Stimulated activated CD8-positive, alpha-beta memory T cell treated with anti-CD3 and anti-CD28 coated beads, Interleukin-7, amount 100 ng/mL, for 1 hour (primary cell): ENCODE data around the gene HTR2C.
"Not testable (repeated sequence)": the region's sequence is repeated elsewhere in the genome, so short reads cannot be mapped to it uniquely, and the experiment has no call there.

ENCODE experiments used
- DNase-seq, 2 donors: peaks; one replicate each; pipeline ENCODE4 v3.0.0-alpha.2; 2020; ENCODE audit warnings: low read depth in 2 of 2

HTR2C gene

DNA sequence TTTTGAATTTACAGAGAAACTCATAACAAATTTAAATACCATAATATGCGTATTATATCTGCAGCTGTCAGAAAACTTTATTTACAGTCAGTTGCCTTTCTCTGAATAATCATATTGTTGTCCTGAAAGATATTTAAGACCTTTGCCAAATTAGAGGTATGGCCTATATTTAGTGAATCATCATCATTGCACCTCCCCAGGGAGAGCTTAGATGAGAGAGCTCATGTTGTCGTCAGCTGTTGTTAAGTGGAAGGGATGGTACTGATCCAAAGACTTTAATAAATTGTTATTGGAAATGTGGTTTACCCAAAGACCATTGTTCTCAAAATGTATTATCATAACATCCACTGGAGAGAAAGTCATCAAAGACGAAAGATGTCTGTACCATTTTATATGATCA lies 128.6 kb downstream of the HTR2C start:
- DNase-seq: no peak

DNA sequence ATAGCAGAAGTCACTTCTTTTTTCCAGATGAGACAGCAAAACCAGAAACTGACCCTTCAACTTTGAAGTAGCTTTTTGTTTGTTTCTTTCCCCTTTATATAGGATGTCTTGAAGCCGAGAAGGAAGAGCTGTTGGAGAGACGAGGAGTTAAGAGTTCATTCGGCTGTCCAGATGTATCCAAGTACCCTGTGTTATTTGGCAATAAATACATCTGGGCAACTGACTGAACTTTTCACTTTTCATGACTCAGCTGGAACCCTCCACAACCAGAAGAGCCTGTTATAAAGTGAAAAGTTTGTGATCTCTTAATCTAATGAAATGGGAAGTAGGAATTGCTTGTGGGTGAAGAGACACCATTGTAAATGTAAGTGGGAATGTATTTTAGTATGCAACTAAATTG lies 131.2 kb downstream of the HTR2C start:
- no peak for DNase-seq

DNA sequence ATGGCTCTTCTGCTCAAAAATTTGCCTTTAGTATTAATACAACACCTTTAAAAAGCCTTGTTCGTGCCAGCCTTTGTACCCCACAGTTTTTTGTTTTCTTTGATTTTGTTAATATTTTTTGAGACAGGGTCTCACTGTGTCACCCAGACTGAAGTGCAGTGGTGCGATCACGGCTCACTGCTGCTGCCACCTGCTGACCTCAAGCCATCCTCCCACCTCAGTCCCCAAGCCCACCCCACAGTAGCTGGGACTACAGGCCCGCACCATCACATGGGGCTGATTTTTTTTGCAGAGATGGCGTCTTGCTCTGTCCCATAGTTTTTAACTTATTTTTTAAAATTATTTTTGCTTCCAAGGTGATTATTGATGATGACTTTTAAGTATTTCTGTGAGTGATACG lies 134.0 kb downstream of the HTR2C start:
- DNase-seq: no peak

DNA sequence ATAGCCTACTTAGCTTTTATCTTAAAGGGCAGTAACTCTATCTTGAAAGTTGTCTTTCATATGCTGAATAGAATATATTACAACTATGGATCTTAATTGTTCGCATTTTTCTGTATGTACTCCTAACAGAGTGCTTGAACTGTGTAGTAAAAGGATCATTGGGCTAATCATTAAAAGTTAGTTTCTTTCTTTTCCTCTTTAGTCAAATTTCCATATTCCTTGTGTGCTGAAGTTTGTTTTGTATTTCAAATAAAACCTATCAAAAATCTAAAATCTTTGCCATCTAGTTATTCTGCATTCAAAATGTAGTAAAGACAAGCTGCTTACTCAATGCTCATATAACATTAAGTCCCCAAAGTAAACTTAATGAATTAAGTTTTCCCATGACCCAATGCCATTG lies 182.7 kb downstream of the HTR2C start:
- DNase-seq: no peak

DNA sequence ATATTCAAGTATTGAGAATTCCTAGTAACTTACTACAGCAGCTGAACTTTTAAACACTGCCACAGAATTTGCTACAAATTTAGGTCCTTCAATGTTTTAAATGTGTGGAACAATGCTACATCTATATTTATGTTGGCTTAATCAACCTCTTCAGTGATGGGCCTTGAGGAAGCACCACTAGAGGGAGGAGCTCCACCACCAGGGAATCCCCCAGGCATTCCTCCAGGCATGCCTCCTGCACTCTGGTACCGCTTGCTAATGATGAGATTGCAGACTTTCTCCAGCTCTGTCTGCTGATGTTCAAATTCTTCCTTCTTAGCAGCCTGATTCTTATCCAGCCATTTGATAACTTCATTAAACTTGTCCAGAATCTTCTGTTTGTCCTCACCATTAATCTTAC lies 190.8 kb downstream of the HTR2C start:
- DNase-seq: no peak

DNA sequence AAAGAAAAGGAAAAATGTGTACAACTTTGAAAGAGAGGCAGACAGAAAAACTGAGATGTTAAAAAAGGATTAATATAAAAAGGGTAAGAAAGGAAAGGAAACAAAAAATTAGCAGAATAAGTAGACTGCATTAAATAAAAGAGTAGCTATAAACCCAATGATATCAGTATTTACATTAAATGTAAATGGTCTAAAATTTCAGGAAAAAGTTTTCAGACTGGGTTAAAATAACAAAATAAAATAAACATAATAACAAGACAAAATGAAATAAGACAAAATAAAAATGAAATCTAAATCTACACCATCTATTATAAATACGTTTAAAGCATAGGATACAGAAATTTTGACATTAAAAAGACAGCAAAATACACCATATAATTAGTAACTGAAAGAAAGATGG lies 199.0 kb downstream of the HTR2C start:
- no peak for DNase-seq

DNA sequence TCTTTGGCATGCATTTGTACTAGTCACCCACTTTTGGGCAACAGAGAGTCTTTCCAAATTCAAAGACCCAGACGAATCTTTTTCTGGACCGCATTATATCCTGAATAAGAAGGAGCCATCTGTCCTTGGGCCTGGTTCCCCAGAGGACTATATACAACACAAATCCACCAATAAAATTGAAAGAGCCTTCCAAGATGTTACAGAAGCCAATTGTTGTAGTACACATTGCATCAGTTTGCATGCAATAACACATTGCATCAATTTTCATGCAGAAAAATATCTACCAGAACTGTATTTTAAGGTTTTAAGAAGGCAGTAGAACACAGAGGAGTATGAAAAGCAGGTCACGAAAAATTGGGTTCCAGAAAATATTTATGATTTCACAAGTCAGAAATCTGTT lies 203.2 kb downstream of the HTR2C start:
- no peak for DNase-seq

DNA sequence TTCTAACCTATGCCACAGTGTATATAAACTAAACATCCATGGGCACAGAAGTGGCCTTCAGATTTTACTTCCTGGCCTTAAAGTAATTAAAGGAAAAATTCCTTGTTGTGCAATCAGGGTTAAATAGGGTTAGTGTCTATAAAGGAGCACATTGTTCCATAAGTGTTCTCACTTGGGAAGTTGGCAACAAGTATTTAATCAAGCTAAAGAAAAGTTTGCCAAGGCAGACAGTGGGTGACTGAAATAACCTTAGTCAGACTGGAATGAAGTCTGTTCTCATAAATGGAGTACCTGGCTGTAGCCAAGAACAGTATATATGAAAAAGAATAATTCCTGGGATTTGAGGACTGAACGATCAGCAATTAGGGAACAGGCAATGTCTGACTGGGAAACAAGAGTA lies 213.6 kb downstream of the HTR2C start:
- DNase-seq: no peak

DNA sequence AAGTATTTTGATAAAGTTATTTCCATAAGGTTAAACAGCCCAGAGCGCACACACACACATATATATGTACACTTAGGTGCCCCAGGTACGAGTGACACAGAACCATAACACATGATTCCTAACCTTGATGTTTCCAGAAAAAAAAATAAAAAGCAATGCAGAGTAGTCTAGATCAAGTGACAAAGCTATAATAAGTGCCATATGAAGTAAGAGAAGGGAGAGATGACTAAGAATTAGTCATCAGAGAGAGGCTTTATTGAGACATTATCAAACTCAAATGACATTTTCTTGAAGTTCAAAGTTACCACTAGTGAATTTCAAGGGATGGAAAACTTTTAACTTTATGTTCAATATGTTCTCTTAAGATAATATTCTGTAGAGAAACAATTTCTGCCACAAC lies 215.0 kb downstream of the HTR2C start:
- no peak for DNase-seq

DNA sequence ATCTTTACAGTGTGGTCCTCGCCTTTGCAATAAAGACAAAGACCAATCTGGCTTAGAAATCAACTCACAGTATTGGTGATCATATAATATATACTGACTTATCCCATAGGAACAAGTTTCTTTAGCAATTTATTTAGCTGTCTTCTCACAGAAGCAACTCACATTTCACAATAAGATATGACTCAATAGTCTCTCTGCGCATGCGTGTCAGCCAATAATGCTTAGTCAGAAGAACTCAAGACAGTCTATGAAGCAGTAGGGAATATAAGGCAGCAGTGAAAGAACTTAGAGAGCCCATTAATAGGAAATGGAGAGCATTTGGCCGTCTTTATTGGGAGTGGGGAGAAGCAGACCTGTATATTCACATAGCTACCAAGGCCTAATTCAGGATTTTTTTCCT lies 216.8 kb downstream of the HTR2C start:
- no peak for DNase-seq

DNA sequence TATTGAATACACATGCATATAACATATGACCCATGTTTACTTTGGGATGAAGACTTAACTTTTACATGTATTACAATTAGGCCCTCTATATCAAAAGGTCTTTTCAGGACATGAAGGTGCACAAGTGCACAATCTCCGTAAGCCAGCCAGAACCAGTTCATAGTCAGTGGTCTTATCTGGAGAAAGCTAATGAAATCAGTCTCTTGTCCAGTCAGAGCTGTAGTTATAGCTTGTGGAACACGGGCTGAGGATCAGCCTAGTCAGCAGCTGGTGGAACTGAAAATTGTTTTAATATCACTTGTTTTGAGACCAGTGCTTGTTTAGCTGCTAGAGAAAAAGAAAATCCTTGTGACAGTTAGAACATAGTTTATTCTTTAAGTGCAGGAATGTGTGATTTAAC lies 235.6 kb downstream of the HTR2C start:
- no peak for DNase-seq

DNA sequence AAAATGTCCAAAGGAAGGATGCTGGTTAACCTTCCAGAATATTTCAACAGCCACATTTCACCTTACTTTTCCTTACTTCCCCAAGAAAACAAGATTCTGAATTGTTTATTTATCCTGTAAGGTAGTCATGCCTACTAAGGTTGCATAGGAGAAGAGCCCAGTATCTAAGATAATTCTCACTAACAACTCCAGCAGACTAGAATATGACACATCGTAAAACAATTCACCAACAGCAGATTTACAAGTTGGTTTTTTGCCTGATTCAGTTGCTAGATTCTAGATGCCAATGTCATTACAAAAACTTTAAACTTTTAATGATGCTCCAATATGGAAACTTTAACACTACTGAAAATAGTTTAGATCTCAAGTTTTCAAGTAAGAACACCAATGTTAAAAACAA lies 257.2 kb downstream of the HTR2C start:
- no peak for DNase-seq

DNA sequence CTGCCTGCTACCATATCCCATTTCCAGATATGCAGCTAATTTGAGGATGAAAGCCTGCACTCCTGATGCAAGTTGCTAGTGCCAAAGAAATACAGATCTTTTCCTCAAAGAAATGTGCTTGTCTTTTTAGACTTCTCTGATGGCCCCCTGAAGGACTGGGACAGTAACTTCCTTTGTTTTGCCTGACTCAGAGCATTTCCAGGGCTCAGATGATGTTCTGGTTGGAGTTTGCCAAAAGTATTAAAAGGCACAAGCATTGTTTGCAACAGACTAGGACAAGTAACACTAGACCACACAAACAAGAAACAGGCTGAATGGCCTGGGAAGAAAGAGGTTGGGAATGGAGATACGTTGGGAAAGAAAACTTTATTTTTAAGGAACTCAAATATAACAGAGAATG lies 258.3 kb downstream of the HTR2C start:
- DNase-seq: no peak

DNA sequence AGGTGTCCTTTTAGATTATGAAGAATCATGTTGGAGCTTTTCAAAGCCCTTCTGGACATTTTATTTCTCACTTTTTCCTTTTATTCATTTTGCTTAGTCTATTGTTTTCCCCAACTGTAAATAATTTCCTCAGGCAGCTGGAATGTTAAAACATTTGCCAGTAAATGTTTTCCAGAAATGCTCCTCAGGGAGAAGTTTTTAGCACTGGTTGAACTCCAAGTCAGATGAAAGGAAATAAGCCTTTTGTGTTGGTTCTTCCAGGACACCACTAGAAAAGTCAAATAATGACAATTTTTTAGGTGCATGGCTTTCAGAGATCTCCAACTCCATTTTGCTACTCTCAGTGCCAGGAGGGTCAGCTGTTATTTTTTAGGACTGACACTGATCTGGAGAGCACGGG lies 305.6 kb downstream of the HTR2C start:
- no peak for DNase-seq

DNA sequence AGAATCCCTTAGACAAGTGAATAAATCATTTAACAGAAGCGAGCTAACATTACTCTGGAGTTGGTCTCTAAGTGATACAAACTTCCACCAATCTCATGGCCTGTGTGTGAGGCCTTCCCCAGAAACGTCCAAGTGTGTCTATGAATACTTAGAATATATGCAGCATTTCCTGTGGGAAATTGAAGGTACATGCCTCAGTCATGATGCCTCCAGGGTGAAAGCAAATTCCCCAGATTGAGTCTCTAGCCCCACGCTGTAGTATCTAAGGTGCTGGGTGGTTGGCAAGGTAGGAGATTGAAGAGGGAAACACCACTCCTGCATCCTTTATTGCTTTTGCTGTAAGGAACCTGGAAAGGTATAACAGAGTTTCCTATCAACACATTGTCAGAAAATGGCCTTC lies 319.7 kb downstream of the HTR2C start:
- DNase-seq: no peak

DNA sequence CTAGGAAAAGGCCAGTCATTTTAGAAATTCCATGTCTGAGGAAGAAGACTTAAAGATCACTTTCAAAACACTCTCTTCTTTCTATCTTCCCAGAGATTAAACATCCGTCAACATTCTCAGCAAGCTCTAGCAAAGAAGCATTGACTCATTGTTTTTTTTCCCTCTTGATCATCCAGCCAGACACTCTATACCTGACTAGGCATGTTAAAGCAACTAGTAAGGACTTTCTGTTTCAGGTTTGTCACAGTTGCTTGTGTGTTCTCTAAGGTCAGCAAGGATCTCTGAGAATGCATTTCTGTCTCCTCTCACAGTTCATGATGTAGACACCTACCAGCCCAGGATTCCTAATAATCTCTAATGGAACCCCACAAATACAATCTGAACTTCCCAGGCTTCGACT lies 321.4 kb downstream of the HTR2C start:
- no peak for DNase-seq

DNA sequence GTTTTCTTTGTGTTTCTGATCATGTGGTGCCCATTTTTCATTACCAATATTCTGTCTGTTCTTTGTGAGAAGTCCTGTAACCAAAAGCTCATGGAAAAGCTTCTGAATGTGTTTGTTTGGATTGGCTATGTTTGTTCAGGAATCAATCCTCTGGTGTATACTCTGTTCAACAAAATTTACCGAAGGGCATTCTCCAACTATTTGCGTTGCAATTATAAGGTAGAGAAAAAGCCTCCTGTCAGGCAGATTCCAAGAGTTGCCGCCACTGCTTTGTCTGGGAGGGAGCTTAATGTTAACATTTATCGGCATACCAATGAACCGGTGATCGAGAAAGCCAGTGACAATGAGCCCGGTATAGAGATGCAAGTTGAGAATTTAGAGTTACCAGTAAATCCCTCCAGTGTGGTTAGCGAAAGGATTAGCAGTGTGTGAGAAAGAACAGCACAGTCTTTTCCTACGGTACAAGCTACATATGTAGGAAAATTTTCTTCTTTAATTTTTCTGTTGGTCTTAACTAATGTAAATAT lies 323.2 kb downstream of the HTR2C start:
- no peak for DNase-seq

DNA sequence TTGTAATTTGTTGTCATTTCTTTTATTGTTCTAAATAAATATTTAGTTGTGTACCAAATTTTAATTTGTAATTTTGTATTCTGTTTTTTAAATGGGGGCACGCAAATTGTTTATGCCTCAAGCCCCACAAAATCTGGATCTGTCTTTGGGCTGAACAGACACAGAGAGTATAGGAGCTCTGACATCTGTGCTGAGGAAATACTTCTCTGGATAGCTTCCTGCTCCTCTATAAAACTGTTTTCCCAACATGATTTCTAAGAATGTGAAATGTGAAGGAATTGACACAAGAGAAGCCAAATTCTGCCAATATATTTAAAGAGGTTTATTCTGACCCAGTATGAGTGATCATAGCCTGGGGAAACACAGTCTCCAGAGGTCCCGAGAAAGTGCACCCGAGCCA lies 340.5 kb downstream of the HTR2C start:
- DNase-seq: no peak

DNA sequence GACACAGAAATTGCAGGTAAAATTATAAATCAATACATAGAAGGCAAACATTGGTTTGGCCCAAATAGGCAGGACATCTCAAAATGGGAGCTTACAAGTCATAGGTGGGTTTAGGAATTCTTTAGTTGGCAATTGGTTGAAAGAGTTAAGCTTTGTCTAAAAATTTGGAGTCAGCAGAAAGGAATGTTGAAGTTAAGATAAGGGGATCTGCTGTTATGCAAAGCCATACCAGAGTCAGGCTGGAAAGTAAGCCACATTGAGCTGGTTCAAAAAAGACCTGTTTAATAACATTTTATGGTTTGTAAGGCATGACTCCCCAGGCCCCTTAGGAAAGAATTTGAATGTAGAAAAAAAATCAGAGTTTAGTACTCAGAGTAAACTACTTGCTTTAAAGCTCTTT lies 341.0 kb downstream of the HTR2C start:
- no peak for DNase-seq

DNA sequence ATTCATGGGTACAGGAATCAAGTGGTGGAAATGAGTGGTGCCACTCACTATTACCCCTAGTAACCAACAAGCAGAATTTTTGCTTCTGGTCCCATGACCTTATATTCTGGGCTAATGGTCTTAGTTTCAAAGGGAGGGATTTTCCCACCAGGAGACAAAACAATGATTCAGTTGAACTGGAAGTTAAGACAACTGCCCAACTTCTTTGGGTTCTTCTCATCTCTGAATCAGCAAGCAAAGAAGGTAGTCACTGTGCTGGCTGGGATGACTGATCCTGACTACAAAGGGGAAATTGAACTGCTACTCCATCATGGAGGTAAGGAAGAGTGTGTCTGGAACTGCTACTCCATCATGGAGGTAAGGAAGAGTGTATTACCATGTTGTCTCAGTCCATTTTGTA lies 346.3 kb downstream of the HTR2C start:
- no peak for DNase-seq

DNA sequence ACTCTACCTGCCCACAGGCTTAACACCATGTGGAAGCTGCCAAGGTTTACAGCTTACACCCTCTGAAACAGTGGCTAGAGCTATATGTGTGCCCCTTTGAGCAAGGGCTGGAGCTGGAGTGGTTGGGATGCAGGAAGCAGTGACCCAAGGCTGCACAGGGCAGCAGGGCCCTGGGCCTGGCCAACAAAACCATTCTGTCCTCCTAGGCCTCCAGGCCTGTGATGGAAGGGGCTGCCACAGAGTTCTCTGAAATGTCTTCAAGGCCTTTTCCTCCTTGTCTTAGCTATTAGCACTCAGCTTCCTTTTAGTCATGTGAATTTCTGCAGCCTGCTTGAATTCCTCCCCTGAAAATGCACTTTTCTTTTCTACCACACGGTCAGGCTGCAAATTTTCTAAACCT lies 348.7 kb downstream of the HTR2C start:
- no peak for DNase-seq

DNA sequence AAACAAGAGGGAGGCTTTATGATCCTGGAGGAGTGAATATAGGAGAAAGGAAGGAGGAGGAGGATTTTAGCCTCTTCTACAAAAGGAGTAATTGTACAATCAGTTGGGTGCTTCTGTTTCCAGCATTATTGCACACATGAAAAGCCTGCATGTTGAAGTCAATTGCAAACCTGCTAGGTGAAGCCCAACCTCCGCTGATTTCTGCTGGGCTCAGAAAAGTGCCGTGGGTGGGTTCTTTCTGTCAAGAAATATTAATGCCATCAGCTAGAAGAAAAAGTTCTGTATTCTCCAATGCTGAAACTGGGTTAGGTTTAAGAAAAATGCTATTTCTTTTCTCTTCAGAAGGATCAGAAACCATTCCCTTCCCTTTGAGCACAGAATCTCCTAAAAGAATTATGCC lies 349.4 kb downstream of the HTR2C start:
- not testable (repeated sequence) for DNase-seq

DNA sequence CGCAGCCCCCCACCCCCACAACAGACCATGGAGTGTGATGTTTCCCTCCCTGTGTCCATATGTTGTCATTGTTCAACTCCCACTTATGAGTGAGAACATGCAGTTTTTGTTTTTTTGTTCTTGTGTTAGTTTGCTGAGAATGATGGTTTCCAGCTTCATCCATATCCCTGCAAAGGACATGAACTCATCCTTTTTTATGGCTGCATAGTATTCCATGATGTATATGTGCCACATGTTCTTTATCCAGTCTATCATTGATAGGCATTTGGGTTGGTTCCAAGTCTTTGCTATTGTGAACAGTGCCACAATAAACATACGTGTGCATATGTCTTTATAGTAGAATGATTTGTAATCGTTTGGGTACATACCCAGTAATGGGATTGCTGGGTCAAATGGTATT lies 353.2 kb downstream of the HTR2C start:
- not testable (repeated sequence) for DNase-seq

DNA sequence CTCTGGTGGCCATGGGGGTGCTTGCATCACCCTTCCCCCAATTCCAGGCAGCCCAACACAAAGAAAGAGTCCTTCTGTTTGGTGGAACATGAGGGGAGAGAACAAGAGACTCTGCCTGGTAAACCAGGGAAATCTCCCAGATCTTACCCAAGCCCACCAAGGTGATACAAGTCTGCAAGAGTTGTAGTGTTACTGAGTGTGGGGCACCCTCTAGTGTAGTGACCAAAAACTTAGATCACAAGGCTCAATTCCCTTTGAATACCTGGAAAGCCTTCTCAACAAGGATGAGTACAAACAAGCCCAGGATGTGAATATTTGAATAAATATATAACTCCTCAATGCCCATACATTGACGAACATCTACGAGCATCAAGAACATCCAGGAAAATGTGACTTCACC lies 368.8 kb downstream of the HTR2C start:
- no peak for DNase-seq
